Heart left ventricle (tissue), 13 donors: ENCODE data around the gene NELL1.

Source experiments
- CTCF ChIP-seq, 12 donors: fragments of 200-600 bp; sonication (generic) in 4 of 12; IDR thresholded peaks; one replicate each; pipeline versions ENCODE4 v1.5.0 to v1.8.0; 2018 to 2022; ENCODE audit warnings: antibody characterized with exemption in 12 of 12, mild to moderate bottlenecking in 5 of 12
- POLR2A ChIP-seq, 2 donors: fragments of 450-650 bp; IDR thresholded peaks; one replicate each; pipeline ENCODE4 v1.6.1; 2017; ENCODE audit warnings: antibody characterized with exemption in 2 of 2, mild to moderate bottlenecking in 2 of 2, moderate library complexity in 2 of 2
- donor health status: ischemic (EF 13 %, LVEDD 7.1; RV severe dilation, severe dysfunction).
- donor health status: DM: no; HTN: yes; CAD: no.
- donor health status: DM: no; HTN: no; CAD: no.
- donor health status: ischemic (EF 25% LVEDD 6.9; RV normal size, moderate dysfunction).
- donor health status: ischemic (EF 25% LVEDD 5.7; RV mildly dilated, moderate dysfunction).
- donor health status: ischemic (EF 35%, LVEDD 5.7; RV mildly dilated, moderate dysfunction).
- donor health status: nonischemic (EF 11% LVEDD 7.7; RV severe dilation, severe dysfunction).
- donor health status: DM: yes; HTN: yes; CAD: no.
- donor health status: PGD.
- donor health status: ischemic (EF 29% LVEDD 5.4; RV normal size, mild dysfunction).
- donor health status: nonischemic (EF 23%, LVEDD 6.1; RV moderate dilation, normal function).

DNA sequence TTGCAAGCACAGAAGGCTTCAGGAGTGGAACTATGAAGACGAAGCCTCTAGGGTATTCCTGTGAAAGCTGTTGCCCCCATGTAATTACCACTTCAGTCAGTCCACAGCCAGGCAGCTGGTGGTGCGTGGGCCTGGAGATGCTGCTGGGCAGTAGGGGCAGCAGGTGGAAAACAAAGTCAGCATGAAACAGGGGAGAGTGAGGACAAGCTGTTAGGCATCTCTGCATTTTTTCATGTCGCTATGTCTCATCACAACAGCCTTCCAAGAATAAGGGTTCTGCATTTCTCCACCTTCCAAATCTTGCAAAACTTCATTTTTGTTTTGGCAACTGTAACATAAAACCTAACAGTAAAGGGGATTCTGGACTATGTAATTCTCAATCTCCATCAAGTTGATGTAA, 757.5 kb downstream of the NELL1 start:
- TF ChIP-seq CTCF (IDR thresholded peaks at IDR 0.05): no peak
- no peak for TF ChIP-seq POLR2A (IDR thresholded peaks at IDR 0.05)
